GM18517 (cell line): Measurements from ENCODE around the gene PCDHB6.
"Not testable (repeated sequence)": the region's sequence is repeated elsewhere in the genome, so short reads cannot be mapped to it uniquely, and the experiment has no call there.

Experiments
- ATAC-seq: cut with Tn5 transposase; IDR thresholded peaks from one replicate; pipeline ENCODE4 v1.9.1; 2021; ENCODE audit warnings: mild to moderate bottlenecking, moderate library complexity; ENCODE audit not compliant: unreplicated experiment

The PCDHB6 gene

DNA sequence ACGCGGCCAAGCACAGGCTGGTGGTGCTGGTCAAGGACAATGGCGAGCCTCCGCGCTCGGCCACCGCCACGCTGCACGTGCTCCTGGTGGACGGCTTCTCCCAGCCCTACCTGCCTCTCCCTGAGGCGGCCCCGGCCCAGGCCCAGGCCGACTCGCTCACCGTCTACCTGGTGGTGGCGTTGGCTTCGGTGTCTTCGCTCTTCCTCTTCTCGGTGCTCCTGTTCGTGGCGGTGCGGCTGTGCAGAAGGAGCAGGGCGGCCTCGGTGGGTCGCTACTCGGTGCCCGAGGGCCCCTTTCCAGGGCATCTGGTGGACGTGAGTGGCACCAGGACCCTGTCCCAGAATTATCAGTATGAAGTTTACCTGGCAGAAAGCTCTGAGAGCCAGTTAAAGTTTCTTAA lies 8.0 kb downstream of the PCDHB6 start:
- ATAC-seq, result not testable (repeated sequence)

DNA sequence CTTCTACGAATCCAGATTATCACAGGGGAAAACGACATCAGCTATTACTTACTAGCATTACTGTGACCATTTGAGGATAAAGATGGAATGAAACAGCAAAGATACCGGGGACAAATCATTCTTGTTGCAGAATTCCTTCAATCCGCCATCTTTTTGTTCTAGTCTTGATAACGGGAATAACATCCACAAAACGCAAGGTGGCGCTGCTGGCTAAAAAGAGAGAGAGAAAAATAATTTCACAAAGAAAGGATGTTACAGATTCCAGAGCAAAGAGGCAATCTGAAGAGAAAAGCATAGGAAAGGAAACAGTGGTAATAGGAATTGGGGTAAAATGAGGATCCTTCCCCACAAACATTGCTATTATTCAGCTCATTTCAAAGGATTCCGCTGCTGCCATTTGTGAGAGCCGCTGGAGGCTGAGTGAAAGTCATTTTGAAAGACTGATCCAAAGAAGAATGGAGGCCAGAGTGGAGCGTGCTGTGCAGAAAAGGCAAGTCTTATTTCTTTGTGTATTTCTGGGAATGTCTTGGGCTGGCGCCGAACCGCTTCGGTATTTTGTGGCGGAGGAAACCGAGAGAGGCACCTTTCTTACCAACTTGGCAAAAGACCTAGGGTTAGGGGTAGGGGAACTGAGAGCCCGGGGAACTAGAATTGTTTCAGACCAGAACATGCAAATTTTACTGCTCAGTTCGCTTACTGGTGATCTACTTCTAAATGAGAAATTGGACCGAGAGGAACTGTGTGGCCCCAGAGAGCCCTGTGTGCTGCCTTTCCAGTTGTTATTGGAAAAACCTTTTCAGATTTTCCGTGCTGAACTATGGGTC lies 22.7 kb downstream of the PCDHB6 start, which contains the start of gene PCDHB7:
TSS of gene PCDHB7 (plus strand) at position 264 of the 824 bp plus-strand sequence. CDS start at position 456, 192 bp downstream.
- no peak for ATAC-seq

DNA sequence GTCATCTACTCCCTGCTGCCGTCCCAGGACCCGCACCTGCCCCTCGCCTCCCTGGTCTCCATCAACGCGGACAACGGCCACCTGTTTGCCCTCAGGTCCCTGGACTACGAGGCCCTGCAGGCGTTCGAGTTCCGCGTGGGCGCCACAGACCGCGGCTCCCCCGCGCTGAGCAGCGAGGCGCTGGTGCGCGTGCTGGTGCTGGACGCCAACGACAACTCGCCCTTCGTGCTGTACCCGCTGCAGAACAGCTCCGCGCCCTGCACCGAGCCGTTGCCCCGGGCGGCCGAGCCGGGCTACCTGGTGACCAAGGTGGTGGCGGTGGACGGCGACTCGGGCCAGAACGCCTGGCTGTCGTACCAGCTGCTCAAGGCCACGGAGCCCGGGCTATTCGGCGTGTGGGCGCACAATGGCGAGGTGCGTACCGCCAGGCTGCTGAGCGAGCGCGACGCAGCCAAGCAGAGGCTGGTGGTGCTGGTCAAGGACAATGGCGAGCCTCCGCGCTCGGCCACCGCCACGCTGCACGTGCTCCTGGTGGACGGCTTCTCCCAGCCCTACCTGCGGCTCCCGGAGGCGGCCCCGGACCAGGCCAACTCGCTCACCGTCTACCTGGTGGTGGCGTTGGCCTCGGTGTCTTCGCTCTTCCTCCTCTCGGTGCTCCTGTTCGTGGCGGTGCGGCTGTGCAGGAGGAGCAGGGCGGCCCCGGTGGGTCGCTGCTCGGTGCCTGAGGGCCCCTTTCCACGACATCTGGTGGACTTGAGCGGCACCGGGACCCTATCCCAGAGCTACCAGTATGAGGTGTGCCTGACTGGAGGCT lies 24.6 kb downstream of the PCDHB6 start:
- ATAC-seq, result not testable (repeated sequence)

DNA sequence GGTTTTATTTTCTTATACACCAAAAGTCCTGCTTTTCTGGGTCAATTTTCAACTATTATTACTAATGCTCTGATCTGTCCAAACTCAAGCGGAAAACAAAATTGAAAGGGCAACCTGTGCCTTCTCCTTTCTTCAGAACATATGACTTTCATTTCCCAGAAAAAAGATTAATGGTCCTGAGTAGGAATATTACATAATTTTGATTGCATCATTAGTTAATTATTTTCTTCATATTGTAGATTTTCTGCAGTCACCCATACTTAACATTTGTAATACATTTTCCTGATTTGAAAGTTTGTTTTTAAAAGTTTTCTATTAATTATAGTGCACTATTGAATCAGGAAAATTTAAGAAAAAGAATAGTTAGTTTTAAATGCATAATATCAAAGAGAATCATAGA lies 26.1 kb downstream of the PCDHB6 start:
- ATAC-seq, result no peak

DNA sequence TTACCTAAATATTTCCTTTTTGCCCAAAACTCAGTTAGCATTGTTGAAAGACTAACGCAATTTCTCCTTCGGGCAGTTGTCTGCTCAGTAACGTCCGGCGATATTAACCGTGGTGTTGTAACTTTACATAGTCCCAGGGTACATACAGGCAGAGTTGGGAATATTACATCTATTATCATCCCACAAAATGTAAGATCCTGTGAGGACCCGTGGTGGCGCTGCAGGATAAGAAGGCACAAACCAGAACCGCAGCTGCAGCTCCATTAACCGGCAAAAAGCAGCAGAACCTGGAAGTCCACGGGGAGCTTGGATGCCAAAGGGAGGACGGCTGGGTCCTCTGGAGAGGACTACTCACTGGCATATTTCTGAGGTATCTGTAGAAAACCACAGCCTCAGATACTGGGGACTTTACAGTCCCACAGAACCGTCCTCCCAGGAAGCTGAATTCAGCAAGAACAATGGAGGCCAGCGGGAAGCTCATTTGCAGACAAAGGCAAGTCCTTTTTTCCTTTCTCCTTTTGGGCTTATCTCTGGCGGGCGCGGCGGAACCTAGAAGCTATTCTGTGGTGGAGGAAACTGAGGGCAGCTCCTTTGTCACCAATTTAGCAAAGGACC lies 27.8 kb downstream of the PCDHB6 start, which contains the start of gene PCDHB8:
TSS of gene PCDHB8 (plus strand) at position 214 of the 615 bp plus-strand sequence. CDS start at position 459, 245 bp downstream.
- not testable (repeated sequence) for ATAC-seq

DNA sequence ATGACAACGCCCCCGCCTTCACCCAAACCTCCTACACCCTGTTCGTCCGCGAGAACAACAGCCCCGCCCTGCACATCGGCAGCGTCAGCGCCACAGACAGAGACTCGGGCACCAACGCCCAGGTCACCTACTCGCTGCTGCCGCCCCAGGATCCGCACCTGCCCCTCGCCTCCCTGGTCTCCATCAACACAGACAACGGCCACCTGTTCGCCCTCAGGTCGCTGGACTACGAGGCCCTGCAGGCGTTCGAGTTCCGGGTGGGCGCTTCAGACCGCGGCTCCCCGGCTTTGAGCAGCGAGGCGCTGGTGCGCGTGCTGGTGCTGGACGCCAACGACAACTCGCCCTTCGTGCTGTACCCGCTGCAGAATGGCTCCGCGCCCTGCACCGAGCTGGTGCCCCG lies 29.5 kb downstream of the PCDHB6 start:
- ATAC-seq, result not testable (repeated sequence)

DNA sequence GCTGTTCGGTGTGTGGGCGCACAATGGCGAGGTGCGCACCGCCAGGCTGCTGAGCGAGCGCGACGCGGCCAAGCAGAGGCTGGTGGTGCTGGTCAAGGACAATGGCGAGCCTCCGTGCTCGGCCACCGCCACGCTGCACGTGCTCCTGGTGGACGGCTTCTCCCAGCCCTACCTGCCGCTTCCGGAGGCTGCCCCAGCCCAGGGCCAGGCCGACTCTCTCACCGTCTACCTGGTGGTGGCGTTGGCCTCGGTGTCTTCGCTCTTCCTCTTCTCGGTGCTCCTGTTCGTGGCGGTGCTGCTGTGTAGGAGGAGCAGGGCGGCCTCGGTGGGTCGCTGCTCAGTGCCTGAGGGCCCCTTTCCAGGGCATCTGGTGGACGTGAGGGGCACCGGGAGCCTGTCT lies 30.0 kb downstream of the PCDHB6 start:
- ATAC-seq, result not testable (repeated sequence)

DNA sequence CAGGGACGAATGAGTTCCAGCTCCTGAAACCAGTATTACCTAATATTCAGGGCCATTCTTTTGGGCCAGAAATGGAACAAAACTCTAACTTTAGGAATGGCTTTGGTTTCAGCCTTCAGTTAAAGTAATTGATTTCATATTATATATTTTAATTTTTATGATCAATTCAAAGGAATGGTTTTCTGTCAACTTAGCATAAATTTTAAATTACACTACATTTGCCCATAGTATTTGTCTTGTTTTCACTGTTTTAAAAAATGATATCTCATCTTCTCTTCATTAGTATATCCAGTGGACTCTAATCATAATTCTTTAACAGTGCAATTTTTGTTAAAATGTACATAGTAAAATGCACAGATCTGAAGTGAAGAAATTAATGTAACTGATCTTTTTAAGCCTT lies 30.5 kb downstream of the PCDHB6 start:
- ATAC-seq, result no peak

DNA sequence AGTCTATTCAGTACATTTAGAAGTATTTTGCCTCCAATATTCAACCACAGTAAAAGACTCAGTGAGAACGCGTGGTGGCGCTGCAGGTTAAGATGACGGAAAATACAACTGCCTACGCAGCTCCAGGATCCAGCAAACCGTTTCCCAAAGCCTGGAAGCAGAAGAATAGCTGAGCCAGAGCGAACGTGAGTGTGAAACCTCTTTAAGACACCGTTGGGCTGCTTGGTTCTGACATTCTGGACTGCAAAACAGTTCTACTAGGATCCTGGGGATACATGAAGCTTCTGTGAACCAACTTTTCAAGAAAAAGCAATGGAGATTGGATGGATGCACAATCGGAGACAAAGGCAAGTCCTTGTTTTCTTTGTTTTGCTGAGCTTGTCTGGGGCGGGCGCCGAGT lies 32.4 kb downstream of the PCDHB6 start, which contains the start of gene PCDHB16:
TSS of gene PCDHB16 (plus strand) at position 140 of the 400 bp plus-strand sequence. CDS start at position 313, 173 bp downstream.
- ATAC-seq, result no peak

DNA sequence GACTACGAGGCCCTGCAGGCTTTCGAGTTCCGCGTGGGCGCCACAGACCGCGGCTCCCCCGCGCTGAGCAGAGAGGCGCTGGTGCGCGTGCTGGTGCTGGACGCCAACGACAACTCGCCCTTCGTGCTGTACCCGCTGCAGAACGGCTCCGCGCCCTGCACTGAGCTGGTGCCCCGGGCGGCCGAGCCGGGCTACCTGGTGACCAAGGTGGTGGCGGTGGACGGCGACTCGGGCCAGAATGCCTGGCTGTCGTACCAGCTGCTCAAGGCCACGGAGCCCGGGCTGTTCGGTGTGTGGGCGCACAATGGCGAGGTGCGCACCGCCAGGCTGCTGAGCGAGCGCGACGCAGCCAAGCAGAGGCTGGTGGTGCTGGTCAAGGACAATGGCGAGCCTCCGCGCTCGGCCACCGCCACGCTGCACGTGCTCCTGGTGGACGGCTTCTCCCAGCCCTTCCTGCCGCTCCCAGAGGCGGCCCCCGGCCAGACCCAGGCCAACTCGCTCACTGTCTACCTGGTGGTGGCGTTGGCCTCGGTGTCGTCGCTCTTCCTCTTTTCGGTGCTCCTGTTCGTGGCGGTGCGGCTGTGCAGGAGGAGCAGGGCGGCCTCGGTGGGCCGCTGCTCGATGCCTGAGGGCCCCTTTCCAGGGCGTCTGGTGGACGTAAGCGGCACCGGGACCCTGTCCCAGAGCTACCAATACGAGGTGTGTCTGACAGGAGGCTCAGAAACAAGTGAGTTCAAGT lies 34.4 kb downstream of the PCDHB6 start:
- not testable (repeated sequence) for ATAC-seq

DNA sequence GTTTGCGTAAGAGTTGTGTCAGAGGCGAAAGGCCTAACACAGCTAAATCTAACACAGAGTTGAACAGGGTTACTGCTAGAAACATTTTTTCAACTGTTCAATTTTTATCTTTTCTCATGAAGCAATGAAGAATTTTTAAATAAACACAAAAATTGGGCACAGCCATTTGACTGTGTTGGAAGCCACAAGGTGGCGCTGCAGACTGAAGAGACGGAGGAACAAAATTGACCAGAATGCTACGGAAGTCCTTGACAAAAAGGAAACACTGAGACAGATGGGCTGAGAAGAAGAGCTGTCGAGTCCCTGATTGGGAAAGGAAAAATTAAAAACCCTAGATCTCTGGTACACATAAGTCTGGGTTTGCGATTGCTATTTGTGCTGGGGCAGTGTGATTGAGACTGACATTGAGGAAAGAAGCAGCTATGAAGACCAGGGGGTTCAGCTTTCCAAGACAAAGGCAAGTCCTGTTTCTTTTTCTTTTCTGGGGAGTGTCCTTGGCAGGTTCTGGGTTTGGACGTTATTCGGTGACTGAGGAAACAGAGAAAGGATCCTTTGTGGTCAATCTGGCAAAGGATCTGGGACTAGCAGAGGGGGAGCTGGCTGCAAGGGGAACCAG lies 37.1 kb downstream of the PCDHB6 start, which contains the start of gene PCDHB9:
TSS of gene PCDHB9 (plus strand) at position 265 of the 616 bp plus-strand sequence. CDS start at position 423, 158 bp downstream.
- no peak for ATAC-seq

DNA sequence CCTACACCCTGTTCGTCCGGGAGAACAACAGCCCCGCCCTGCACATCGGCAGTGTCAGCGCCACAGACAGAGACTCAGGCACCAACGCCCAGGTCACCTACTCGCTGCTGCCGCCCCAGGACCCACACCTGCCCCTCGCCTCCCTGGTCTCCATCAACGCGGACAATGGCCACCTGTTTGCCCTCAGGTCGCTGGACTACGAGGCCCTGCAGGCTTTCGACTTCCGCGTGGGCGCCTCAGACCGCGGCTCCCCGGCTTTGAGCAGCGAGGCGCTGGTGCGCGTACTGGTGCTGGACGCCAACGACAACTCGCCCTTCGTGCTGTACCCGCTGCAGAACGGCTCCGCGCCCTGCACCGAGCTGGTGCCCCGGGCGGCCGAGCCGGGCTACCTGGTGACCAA lies 38.8 kb downstream of the PCDHB6 start:
- not testable (repeated sequence) for ATAC-seq

DNA sequence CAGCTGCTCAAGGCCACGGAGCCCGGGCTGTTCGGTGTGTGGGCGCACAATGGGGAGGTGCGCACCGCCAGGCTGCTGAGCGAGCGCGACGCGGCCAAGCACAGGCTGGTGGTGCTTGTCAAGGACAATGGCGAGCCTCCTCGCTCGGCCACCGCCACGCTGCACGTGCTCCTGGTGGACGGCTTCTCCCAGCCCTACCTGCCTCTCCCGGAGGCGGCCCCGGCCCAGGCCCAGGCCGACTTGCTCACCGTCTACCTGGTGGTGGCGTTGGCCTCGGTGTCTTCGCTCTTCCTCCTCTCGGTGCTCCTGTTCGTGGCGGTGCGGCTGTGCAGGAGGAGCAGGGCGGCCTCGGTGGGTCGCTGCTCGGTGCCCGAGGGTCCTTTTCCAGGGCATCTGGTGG lies 39.3 kb downstream of the PCDHB6 start:
- not testable (repeated sequence) for ATAC-seq

DNA sequence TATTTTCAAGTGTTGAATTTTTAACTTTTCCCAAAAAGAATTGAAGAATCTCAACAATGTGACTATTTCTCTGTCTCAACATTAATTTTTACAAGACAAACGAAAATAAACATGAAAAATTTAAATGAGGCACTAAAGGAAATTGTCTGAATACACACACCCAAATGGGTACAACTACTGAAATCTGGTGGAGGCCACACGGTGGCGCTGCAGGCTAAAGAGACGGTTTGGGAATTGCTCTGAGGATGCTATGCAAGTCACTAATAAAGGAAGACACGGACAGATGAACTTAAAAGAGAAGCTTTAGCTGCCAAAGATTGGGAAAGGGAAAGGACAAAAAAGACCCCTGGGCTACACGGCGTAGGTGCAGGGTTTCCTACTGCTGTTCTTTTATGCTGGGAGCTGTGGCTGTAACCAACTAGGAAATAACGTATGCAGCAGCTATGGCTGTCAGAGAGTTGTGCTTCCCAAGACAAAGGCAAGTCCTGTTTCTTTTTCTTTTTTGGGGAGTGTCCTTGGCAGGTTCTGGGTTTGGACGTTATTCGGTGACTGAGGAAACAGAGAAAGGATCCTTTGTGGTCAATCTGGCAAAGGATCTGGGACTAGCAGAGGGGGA lies 42.4 kb downstream of the PCDHB6 start, which contains the start of gene PCDHB10:
TSS of gene PCDHB10 (plus strand) at position 244 of the 616 bp plus-strand sequence. CDS start at position 444, 200 bp downstream.
- no peak for ATAC-seq

DNA sequence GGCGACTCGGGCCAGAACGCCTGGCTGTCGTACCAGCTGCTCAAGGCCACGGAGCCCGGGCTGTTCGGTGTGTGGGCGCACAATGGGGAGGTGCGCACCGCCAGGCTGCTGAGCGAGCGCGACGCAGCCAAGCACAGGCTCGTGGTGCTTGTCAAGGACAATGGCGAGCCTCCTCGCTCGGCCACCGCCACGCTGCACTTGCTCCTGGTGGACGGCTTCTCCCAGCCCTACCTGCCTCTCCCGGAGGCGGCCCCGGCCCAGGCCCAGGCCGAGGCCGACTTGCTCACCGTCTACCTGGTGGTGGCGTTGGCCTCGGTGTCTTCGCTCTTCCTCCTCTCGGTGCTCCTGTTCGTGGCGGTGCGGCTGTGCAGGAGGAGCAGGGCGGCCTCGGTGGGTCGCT lies 44.5 kb downstream of the PCDHB6 start:
- ATAC-seq, result not testable (repeated sequence)

DNA sequence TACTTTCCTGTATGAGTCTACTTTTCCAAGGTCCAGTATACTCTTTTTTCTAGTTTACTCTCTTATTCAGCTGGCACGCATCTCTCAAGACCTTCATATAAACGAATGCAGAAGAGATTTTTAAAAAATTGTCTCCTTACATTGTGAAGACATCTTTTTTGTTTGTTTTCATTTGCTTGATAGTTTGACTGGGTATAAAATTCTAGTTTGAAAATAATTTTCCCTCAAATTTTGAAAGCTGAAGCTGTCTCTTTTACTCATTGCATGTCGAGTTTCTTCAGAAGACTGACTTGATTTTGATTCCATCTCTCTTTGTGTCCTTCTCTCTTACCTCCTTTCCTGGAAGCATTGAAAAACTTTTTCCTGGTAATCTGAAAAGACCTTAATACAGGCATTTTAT lies 46.5 kb downstream of the PCDHB6 start:
- ATAC-seq, result no peak

DNA sequence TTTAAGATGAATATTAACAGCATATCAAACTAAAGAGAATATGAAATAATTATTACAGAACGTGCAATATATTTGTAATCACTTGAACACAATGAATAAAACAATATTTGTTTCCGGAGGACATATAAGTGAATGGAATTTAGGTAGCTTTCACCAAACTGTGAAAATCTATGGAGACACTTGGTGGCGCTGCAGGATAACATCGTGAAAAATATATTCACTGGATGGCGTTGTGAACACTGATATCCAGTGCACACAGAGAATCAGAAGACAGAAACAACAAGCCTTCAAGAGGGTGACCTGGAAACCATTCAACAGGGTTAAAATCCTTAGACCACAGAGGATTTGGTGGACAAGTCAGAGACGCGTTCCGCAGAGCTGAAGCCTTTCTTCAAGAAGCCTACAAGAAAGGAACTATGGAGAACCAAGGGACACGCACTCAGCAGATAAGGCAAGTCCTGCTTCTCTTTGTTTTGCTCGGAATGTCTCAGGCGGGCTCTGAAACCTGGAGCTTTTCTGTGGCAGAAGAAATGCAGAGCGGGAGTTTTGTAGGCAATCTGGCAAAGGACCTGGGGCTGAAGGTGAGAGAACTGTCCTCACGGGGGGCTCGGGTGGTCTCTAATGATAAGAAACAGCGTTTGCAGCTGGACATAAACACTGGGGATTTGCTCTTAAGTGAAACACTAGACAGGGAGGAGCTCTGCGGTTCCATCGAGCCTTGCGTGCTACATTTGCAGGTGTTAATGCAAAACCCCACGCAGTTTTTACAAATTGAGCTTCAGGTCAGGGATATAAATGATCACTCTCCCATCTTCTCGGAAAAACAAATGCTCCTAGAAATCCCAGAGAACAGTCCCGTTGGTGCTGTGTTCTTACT lies 49.7 kb downstream of the PCDHB6 start, which contains the start of gene PCDHB11:
TSS of gene PCDHB11 (plus strand) at position 269 of the 877 bp plus-strand sequence. CDS start at position 417, 148 bp downstream.
- ATAC-seq, result no peak

DNA sequence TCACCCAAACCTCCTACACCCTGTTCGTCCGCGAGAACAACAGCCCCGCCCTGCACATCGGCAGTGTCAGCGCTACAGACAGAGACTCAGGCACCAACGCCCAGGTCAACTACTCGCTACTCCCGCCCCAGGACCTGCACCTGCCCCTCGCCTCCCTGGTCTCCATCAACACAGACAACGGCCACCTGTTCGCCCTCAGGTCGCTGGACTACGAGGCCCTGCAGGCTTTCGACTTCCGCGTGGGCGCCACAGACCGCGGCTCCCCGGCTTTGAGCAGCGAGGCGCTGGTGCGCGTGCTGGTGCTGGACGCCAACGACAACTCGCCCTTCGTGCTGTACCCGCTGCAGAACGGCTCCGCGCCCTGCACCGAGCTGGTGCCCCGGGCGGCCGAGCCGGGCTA lies 51.3 kb downstream of the PCDHB6 start:
- not testable (repeated sequence) for ATAC-seq
